ENCODE measurements around the gene LRRC36. TPM values are rescaled to one million over a fixed set of nuclear protein-coding genes. Genes with fewer than 3 reads are reported as not detected.
A peak's percentile ranks its signal among the peaks of the same experiment; 100 is the strongest.

LRRC36 gene
- total and polyA plus RNA-seq, 2 of the 13 experiments (the other 11 are each of a cell fraction or from before 2014, with no cell fraction given) = 0.12 to 0.15 TPM

GRCh38 chr16:67428146-67428731, 101.6 kb downstream of the LRRC36 start (continued):
- TF ChIP-seq ZNF280D (CRISPR knock-in tag; IDR thresholded peaks at IDR 0.05) = no peak
- no peak for TF ChIP-seq PAX8 (CRISPR knock-in tag; IDR thresholded peaks at IDR 0.05; ENCODE audit: borderline replicate concordance)
- TF ChIP-seq IKZF4 (CRISPR knock-in tag; IDR thresholded peaks at IDR 0.05; ENCODE audit: borderline replicate concordance, low read depth, not compliant biosample characterization) = no peak
- TF ChIP-seq IRF9 (CRISPR knock-in tag; IDR thresholded peaks at IDR 0.05; ENCODE audit: borderline replicate concordance) = peak; percentile 37; the same call in 1 of the 2 replicates
- no peak for TF ChIP-seq ZNF160 (CRISPR knock-in tag; IDR thresholded peaks at IDR 0.05)
- TF ChIP-seq ASH2L (IDR thresholded peaks at IDR 0.05; ENCODE audit: insufficient read length, low read depth, low read length) = no peak
- no peak for TF ChIP-seq ZNF496 (CRISPR knock-in tag; IDR thresholded peaks at IDR 0.05; ENCODE audit: insufficient replicate concordance)
- peak; percentile 26; the same call in 1 of the 2 replicates for TF ChIP-seq MXD1 (CRISPR knock-in tag; IDR thresholded peaks at IDR 0.05)
- no peak for TF ChIP-seq ARHGAP35 (CRISPR knock-in tag; IDR thresholded peaks at IDR 0.05; ENCODE audit: borderline replicate concordance)
- TF ChIP-seq PTBP1 (IDR thresholded peaks at IDR 0.05; ENCODE audit: low read depth, low read length, poor library complexity, severe bottlenecking) = no peak
- peak; percentile 74; the same call in 1 of the 2 replicates for TF ChIP-seq SSRP1 (CRISPR knock-in tag; IDR thresholded peaks at IDR 0.05)
- peak; percentile 99 for TF ChIP-seq CTCF (CRISPR knock-in tag; IDR thresholded peaks at IDR 0.05)
- no peak for TF ChIP-seq SNAPC5 (CRISPR knock-in tag; IDR thresholded peaks at IDR 0.05; ENCODE audit: borderline replicate concordance)
- no peak for TF ChIP-seq ZNF660 (CRISPR knock-in tag; IDR thresholded peaks at IDR 0.05; ENCODE audit: borderline replicate concordance, low read depth)
- no peak for TF ChIP-seq ZNF136 (CRISPR knock-in tag; IDR thresholded peaks at IDR 0.05; ENCODE audit: low read depth)
- no peak for TF ChIP-seq FOXO4 (CRISPR knock-in tag; conservative IDR thresholded peaks at IDR 0.05)
- no peak for TF ChIP-seq DR1 (CRISPR knock-in tag; IDR thresholded peaks at IDR 0.05)
- peak; percentile 34; the same call in 1 of the 2 replicates for TF ChIP-seq FOXA3 (CRISPR knock-in tag; IDR thresholded peaks at IDR 0.05)
- no peak for TF ChIP-seq ZNF230 (CRISPR knock-in tag; IDR thresholded peaks at IDR 0.05)
- no peak for TF ChIP-seq ZNF20 (CRISPR knock-in tag; IDR thresholded peaks at IDR 0.05)
- peak; percentile 6 for TF ChIP-seq ZFP36 (IDR thresholded peaks at IDR 0.05; ENCODE audit: borderline replicate concordance, low read depth, low read length, partially characterized antibody)
